Endothelial cell of umbilical vein (primary cell): ENCODE measurements around the gene TRERF1.

Source experiments
- EZH2 ChIP-seq: IDR thresholded peaks from 2 replicates; pipeline ENCODE4 v1.6.1; 2012; ENCODE audit warnings: borderline replicate concordance, low read depth, mild to moderate bottlenecking, moderate library complexity, low read length, inconsistent platforms; ENCODE audit not compliant: severe bottlenecking
- FOS ChIP-seq: IDR thresholded peaks from 2 replicates; pipeline ENCODE4 v1.6.1; 2011; ENCODE audit warnings: mild to moderate bottlenecking, low read length, moderate library complexity, borderline replicate concordance; ENCODE audit not compliant: insufficient read depth
- POLR2AphosphoS5 ChIP-seq: IDR thresholded peaks from 2 replicates; pipeline ENCODE4 v1.6.1; 2012; ENCODE audit warnings: low read depth, mild to moderate bottlenecking, control low read depth, low read length, moderate library complexity; ENCODE audit not compliant: insufficient read depth

DNA sequence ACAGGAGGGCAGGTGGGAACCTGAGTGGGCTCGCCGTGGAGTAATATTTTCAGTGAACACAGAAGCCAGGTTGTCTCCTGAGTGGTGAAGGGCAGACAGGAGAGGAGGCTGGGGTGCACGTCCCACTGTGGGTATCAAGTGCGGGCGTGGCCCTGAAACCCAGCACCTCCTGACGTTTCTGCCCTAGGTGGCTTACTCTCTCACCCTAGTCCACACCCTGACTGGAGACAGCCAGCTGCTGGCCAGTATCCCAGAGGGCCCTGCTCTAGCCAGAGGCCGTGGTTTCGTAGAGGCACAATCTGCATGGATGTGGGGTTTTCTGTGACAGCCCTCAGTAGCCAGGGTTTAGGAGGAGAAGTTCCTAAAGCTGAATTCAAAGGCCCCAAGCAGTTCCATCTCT, 86.7 kb downstream of the TRERF1 start:
- no peak for TF ChIP-seq EZH2
- TF ChIP-seq POLR2AphosphoS5: no peak
- TF ChIP-seq FOS: no peak
